MM.1S (cell line): Measurements from ENCODE around the gene CDKN2C.
"Not testable (repeated sequence)": the region's sequence is repeated elsewhere in the genome, so short reads cannot be mapped to it uniquely, and the experiment has no call there.

Source experiments
- DNase-seq: peaks from one replicate; pipeline ENCODE4 v3.0.0-alpha.2; 2015
- H2AFZ ChIP-seq: fragments of 300-600 bp; sonication (generic); 2 replicates; pipeline ENCODE4 v1.6.0; 2016; ENCODE audit warnings: antibody characterized with exemption, low read length
- H3F3A ChIP-seq: fragments of 300-600 bp; sonication (generic); 2 replicates; pipeline ENCODE4 v1.6.1; 2016; ENCODE audit warnings: mild to moderate bottlenecking, antibody characterized with exemption, low read length, moderate library complexity, mixed read lengths; ENCODE audit not compliant: insufficient read depth
- H3K27ac ChIP-seq: fragments of 300-600 bp; sonication (generic); 2 replicates; pipeline ENCODE4 v1.5.1; 2016; ENCODE audit warnings: mild to moderate bottlenecking, low read length
- H3K27me3 ChIP-seq: fragments of 300-600 bp; sonication (generic); replicated peaks from 2 replicates; pipeline ENCODE4 v1.6.0; 2016; ENCODE audit warnings: low read length; ENCODE audit not compliant: insufficient read depth
- H3K36me3 ChIP-seq: fragments of 300-600 bp; sonication (generic); replicated peaks from 2 replicates; pipeline ENCODE4 v1.6.1; 2016; ENCODE audit warnings: mild to moderate bottlenecking, low read length, mixed read lengths; ENCODE audit not compliant: insufficient read depth
- H3K4me1 ChIP-seq: fragments of 300-600 bp; sonication (generic); 2 replicates; pipeline ENCODE4 v1.6.1; 2016; ENCODE audit warnings: low read length, mixed read lengths
- H3K4me2 ChIP-seq: fragments of 300-600 bp; sonication (generic); 2 replicates; pipeline ENCODE4 v1.6.0; 2016; ENCODE audit warnings: low read depth, low read length
- H3K4me3 ChIP-seq: fragments of 300-600 bp; sonication (generic); 2 replicates; pipeline ENCODE4 v1.5.1; 2016; ENCODE audit warnings: low read length, mixed read lengths
- H3K79me2 ChIP-seq: fragments of 300-600 bp; sonication (generic); 2 replicates; pipeline ENCODE4 v1.6.1; 2016; ENCODE audit warnings: mixed run types, low read length, mixed read lengths
- H3K9ac ChIP-seq: fragments of 300-600 bp; sonication (generic); 2 replicates; pipeline ENCODE4 v1.6.1; 2016; ENCODE audit warnings: low read length, mixed read lengths
- H3K9me2 ChIP-seq: fragments of 300-600 bp; sonication (generic); replicated peaks from 2 replicates; pipeline ENCODE4 v1.6.1; 2016; ENCODE audit warnings: mild to moderate bottlenecking, low read length, mixed read lengths; ENCODE audit not compliant: insufficient read depth
- H3K9me3 ChIP-seq: fragments of 300-600 bp; sonication (generic); replicated peaks from 2 replicates; pipeline ENCODE4 v1.6.1; 2016; ENCODE audit warnings: mild to moderate bottlenecking, low read length, mixed read lengths; ENCODE audit not compliant: insufficient read depth
- H4K20me1 ChIP-seq: fragments of 300-600 bp; sonication (generic); 2 replicates; pipeline ENCODE4 v1.6.1; 2016; ENCODE audit warnings: mild to moderate bottlenecking, low read length, moderate library complexity, mixed read lengths; ENCODE audit not compliant: insufficient read depth
- CTCF ChIP-seq: fragments of 300-600 bp; sonication (generic); IDR thresholded peaks from 2 replicates; pipeline ENCODE4 v1.5.1; 2016; ENCODE audit warnings: antibody characterized with exemption, low read length, mixed read lengths
- EZH2 ChIP-seq: fragments of 300-600 bp; sonication (generic); optimal IDR thresholded peaks from 2 replicates; pipeline ENCODE3; 2017; ENCODE audit warnings: low read depth, mild to moderate bottlenecking, antibody characterized with exemption, low read length, mixed read lengths
- EZH2phosphoT487 ChIP-seq: fragments of 300-600 bp; sonication (generic); IDR thresholded peaks from 2 replicates; pipeline ENCODE4 v1.6.1; 2018; ENCODE audit warnings: antibody characterized with exemption, low read length

Gene CDKN2C

GRCh38 chr1:51000160-51000559 is 30.1 kb downstream of the CDKN2C start:
- Histone ChIP-seq H3K79me2 (no peaks in the 10 kb centered on the region), H3K9me2 (no peaks in the 10 kb centered on the region), H3K36me3 (no peaks in the 10 kb centered on the region), H3K9me3 (no peaks in the 10 kb centered on the region), H2AFZ (0 out of 2 replicates have a peak overlapping the region, but pooled peaks have one; percentile 29), H3K4me1 (peaks cover 10% of the 10 kb centered on the region), H3F3A (no peaks in the 10 kb centered on the region; the same call in 1 of the 2 replicates), H3K9ac (no peak overlapping the region), H3K4me2 (0 out of 2 replicates have a peak overlapping the region, but pooled peaks have one; percentile 3), H3K27ac (peak overlapping the region; percentile 18; the same call in 1 of the 2 replicates), H3K27me3 (no peaks in the 10 kb centered on the region), H4K20me1 (no peaks in the 10 kb centered on the region), H3K4me3 (no peak overlapping the region)
- DNase-seq, result peak; percentile 64
- TF ChIP-seq EZH2phosphoT487, result no peak
- no peak for TF ChIP-seq CTCF
- TF ChIP-seq EZH2, result no peak

- H3K9ac ChIP-seq, result no peak overlapping the region
- no peaks in the 10 kb centered on the region for H3K9me3 ChIP-seq
- no peak overlapping the region for H2AFZ ChIP-seq
- DNase-seq, result no peak
- H3F3A ChIP-seq, result no peaks in the 10 kb centered on the region; the same call in 1 of the 2 replicates
- H3K27ac ChIP-seq, result peak overlapping the region; percentile 18; the same call in 1 of the 2 replicates
- H3K4me3 ChIP-seq, result no peak overlapping the region
- H3K4me1 ChIP-seq, result peaks cover 10% of the 10 kb centered on the region
- H4K20me1 ChIP-seq, result no peaks in the 10 kb centered on the region
- H3K36me3 ChIP-seq, result no peaks in the 10 kb centered on the region
- no peaks in the 10 kb centered on the region for H3K79me2 ChIP-seq
- no peaks in the 10 kb centered on the region for H3K27me3 ChIP-seq
- TF ChIP-seq EZH2phosphoT487, result no peak
- TF ChIP-seq CTCF, result no peak
- TF ChIP-seq EZH2, result no peak
- H3K4me2 ChIP-seq, result 0 out of 2 replicates have a peak overlapping the region, but pooled peaks have one; percentile 3
- no peaks in the 10 kb centered on the region for H3K9me2 ChIP-seq
Observed at GRCh38 chr1:51000651-51001050, 30.6 kb downstream of the CDKN2C start.

GRCh38 chr1:51002516-51002915 is 32.5 kb downstream of the CDKN2C start:
- Histone ChIP-seq H3K27ac (no peak overlapping the region), H3K79me2 (no peaks in the 10 kb centered on the region), H3F3A (no peaks in the 10 kb centered on the region; the same call in 1 of the 2 replicates), H4K20me1 (no peaks in the 10 kb centered on the region), H3K9ac (no peak overlapping the region), H3K27me3 (no peaks in the 10 kb centered on the region), H3K4me3 (no peak overlapping the region), H3K36me3 (no peaks in the 10 kb centered on the region), H3K4me2 (no peak overlapping the region), H3K9me2 (no peaks in the 10 kb centered on the region), H3K9me3 (no peaks in the 10 kb centered on the region), H2AFZ (no peak overlapping the region), H3K4me1 (peaks cover 10% of the 10 kb centered on the region)
- no peak for DNase-seq
- TF ChIP-seq EZH2phosphoT487 (no peak), EZH2 (no peak), CTCF (no peak)

GRCh38 chr1:51005549-51005948 is 35.5 kb downstream of the CDKN2C start:
- H3K9ac ChIP-seq, H3K9me2 ChIP-seq, H3K36me3 ChIP-seq, DNase-seq, H2AFZ ChIP-seq, H3K9me3 ChIP-seq, H3K4me3 ChIP-seq, H3K79me2 ChIP-seq, H3K4me1 ChIP-seq, H3K27ac ChIP-seq, H4K20me1 ChIP-seq, H3K27me3 ChIP-seq, H3F3A ChIP-seq, H3K4me2 ChIP-seq: not testable (repeated sequence)
